Measurements from ENCODE around the gene PHF23.

GRCh38 chr17:7250695-7251627, 11.7 kb upstream of the PHF23 start:
- TF ChIP-seq CTCF (IDR thresholded peaks at IDR 0.05; ENCODE audit: insufficient read depth, low read depth, low read length) (no peak), EZH2 (IDR thresholded peaks at IDR 0.05; ENCODE audit: insufficient read depth, low read length) (no peak)
